Neural cell (in vitro differentiated cells): ENCODE data around the gene FAM234A. TPM values are rescaled to one million over a fixed set of nuclear protein-coding genes. Genes with fewer than 3 reads are reported as not detected.
"Not testable (repeated sequence)": the region's sequence is repeated elsewhere in the genome, so short reads cannot be mapped to it uniquely, and the experiment has no call there.

Experiments used
- H2AFZ ChIP-seq: fragments of 200-600, 300-800 bp; sonication (generic), shearing (Covaris generic); 2 replicates; pipeline ENCODE4 v1.6.0; 2014; ENCODE audit warnings: low read depth, mild to moderate bottlenecking, antibody characterized with exemption, low read length, moderate library complexity
- H3F3A ChIP-seq: fragments of 200-600 bp; shearing (Covaris generic); 2 replicates; pipeline ENCODE4 v1.6.1; 2016; ENCODE audit warnings: mild to moderate bottlenecking, moderate library complexity, mixed read lengths, antibody characterized with exemption, low read length; ENCODE audit not compliant: insufficient read depth, poor library complexity, severe bottlenecking
- H3K27ac ChIP-seq: fragments of 200-600, 300-800 bp; sonication (generic), shearing (Covaris generic); 2 replicates; pipeline ENCODE4 v1.5.1; 2014; ENCODE audit warnings: mild to moderate bottlenecking, low read length, moderate library complexity
- H3K27me3 ChIP-seq: fragments of 300-800, 200-600 bp; sonication (generic), shearing (Covaris generic); 2 replicates; pipeline ENCODE4 v1.6.0; 2014; ENCODE audit warnings: mild to moderate bottlenecking, low read depth, low read length, moderate library complexity; ENCODE audit not compliant: insufficient read depth
- H3K36me3 ChIP-seq: fragments of 300-800, 200-600 bp; sonication (generic), shearing (Covaris generic); 2 replicates; pipeline ENCODE4 v1.5.1; 2014; ENCODE audit warnings: mild to moderate bottlenecking, antibody characterized with exemption, low read length, moderate library complexity; ENCODE audit not compliant: insufficient read depth
- H3K4me2 ChIP-seq: fragments of 300-800, 200-600 bp; sonication (generic), shearing (Covaris generic); 2 replicates; pipeline ENCODE4 v1.6.0; 2014; ENCODE audit warnings: mild to moderate bottlenecking, low read length
- H3K4me3 ChIP-seq: fragments of 300-800, 200-600 bp; sonication (generic), shearing (Covaris generic); 2 replicates; pipeline ENCODE4 v1.5.1; 2014; ENCODE audit warnings: mild to moderate bottlenecking, low read length, moderate library complexity
- H3K79me2 ChIP-seq: fragments of 200-600 bp; shearing (Covaris generic); replicated peaks from 2 replicates; pipeline ENCODE4 v1.6.0; 2014; ENCODE audit warnings: mild to moderate bottlenecking, low read length, moderate library complexity; ENCODE audit not compliant: insufficient read depth
- H3K9ac ChIP-seq: fragments of 300-800, 200-600 bp; sonication (generic), shearing (Covaris generic); 2 replicates; pipeline ENCODE4 v1.6.1; 2016; ENCODE audit warnings: mild to moderate bottlenecking, low read length, mixed read lengths
- H3K9me2 ChIP-seq: fragments of 200-600 bp; shearing (Covaris generic); 2 replicates; pipeline ENCODE4 v1.6.1; 2016; ENCODE audit warnings: mild to moderate bottlenecking, low read length, mixed read lengths; ENCODE audit not compliant: insufficient read depth
- H3K9me3 ChIP-seq: fragments of 200-600, 300-800 bp; sonication (generic), shearing (Covaris generic); 2 replicates; pipeline ENCODE4 v1.6.1; 2016; ENCODE audit warnings: mild to moderate bottlenecking, mixed run types, low read length, moderate library complexity, mixed read lengths
- H4K20me1 ChIP-seq: fragments of 200-600 bp; shearing (Covaris generic); 2 replicates; pipeline ENCODE4 v1.6.1; 2016; ENCODE audit warnings: mild to moderate bottlenecking, mixed run types; ENCODE audit not compliant: insufficient read depth
- CTCF ChIP-seq: fragments of 450-650 bp; IDR thresholded peaks from 2 replicates; pipeline ENCODE4 v1.5.1; 2014; ENCODE audit warnings: antibody characterized with exemption, mild to moderate bottlenecking, moderate library complexity; ENCODE audit not compliant: poor library complexity, severe bottlenecking
- EP300 ChIP-seq: fragments of 450-650 bp; conservative IDR thresholded peaks from 2 replicates; pipeline ENCODE4 v1.6.1; 2014; ENCODE audit warnings: antibody characterized with exemption, mild to moderate bottlenecking, moderate library complexity; ENCODE audit not compliant: poor library complexity, severe bottlenecking
- EZH2 ChIP-seq: fragments of 200-600, 300-800 bp; shearing (Covaris generic), sonication (generic); IDR thresholded peaks from 2 replicates; pipeline ENCODE4 v1.6.1; 2014; ENCODE audit warnings: antibody characterized with exemption, low read length, borderline replicate concordance, mild to moderate bottlenecking; ENCODE audit not compliant: insufficient read depth, poor library complexity, severe bottlenecking
- MXI1 ChIP-seq: fragments of 450-650 bp; conservative IDR thresholded peaks from 2 replicates; pipeline ENCODE4 v1.6.1; 2014; ENCODE audit warnings: antibody characterized with exemption, mild to moderate bottlenecking; ENCODE audit not compliant: poor library complexity, severe bottlenecking
- POLR2AphosphoS5 ChIP-seq: IDR thresholded peaks from 2 replicates; pipeline ENCODE4 v1.6.1; 2012
- RAD21 ChIP-seq: fragments of 450-650 bp; conservative IDR thresholded peaks from 2 replicates; pipeline ENCODE4 v1.6.1; 2014; ENCODE audit warnings: antibody characterized with exemption, mild to moderate bottlenecking, moderate library complexity
- REST ChIP-seq: IDR thresholded peaks from 2 replicates; pipeline ENCODE4 v1.6.1; 2012; ENCODE audit warnings: borderline replicate concordance
- SMC3 ChIP-seq: fragments of 450-650 bp; conservative IDR thresholded peaks from 2 replicates; pipeline ENCODE4 v1.6.1; 2014; ENCODE audit warnings: antibody characterized with exemption, mild to moderate bottlenecking, moderate library complexity; ENCODE audit not compliant: poor library complexity
- TAF1 ChIP-seq: IDR thresholded peaks from 2 replicates; pipeline ENCODE4 v1.6.1; 2012; ENCODE audit warnings: low read depth
- polyA plus RNA-seq: library from polyadenylated mRNA; depleted of rRNA; stranded (reverse); fragments of >200 nt; gene quantifications from 2 replicates; pipeline ENCODE4 v1.2.3, GENCODE V29; 2014

The FAM234A gene
- polyA plus RNA-seq, 1 donor from 2014 or later: 29.9 TPM

- TF ChIP-seq SMC3: no peak
- no peak for TF ChIP-seq CTCF
- no peak for TF ChIP-seq MXI1
- no peak for TF ChIP-seq REST
- no peak for TF ChIP-seq EZH2
- TF ChIP-seq RAD21: no peak
- no peak for TF ChIP-seq POLR2AphosphoS5
- TF ChIP-seq EP300: no peak
- TF ChIP-seq TAF1: no peak
- no peaks in the 10 kb centered on the region for H3F3A ChIP-seq
- H3K9me2 ChIP-seq: no peaks in the 10 kb centered on the region
- H3K79me2 ChIP-seq: peaks cover 34% of the 10 kb centered on the region
- peak overlapping the region; percentile 97 for H3K27ac ChIP-seq
- H3K4me2 ChIP-seq: no peak overlapping the region
- no peaks in the 10 kb centered on the region for H3K36me3 ChIP-seq
- no peaks in the 10 kb centered on the region for H3K9me3 ChIP-seq
- H3K4me3 ChIP-seq: peak overlapping the region; percentile 96
- H3K9ac ChIP-seq: peak overlapping the region; percentile 97
- no peak overlapping the region for H2AFZ ChIP-seq
- H4K20me1 ChIP-seq: no peaks in the 10 kb centered on the region
- no peaks in the 10 kb centered on the region for H3K27me3 ChIP-seq
Observed at GRCh38 chr16:229731-230281, 4.8 kb upstream of the FAM234A start.

- H3K27ac ChIP-seq, H3K9ac ChIP-seq, H3K9me2 ChIP-seq, H2AFZ ChIP-seq, H3K4me2 ChIP-seq, H3K27me3 ChIP-seq, H3K4me3 ChIP-seq, H3K9me3 ChIP-seq, H3F3A ChIP-seq, H3K36me3 ChIP-seq, H4K20me1 ChIP-seq: not testable (repeated sequence)
- H3K79me2 ChIP-seq: peaks cover 31% of the 10 kb centered on the region
Observed at GRCh38 chr16:230351-230750, 4.3 kb upstream of the FAM234A start.

GRCh38 chr16:230949-231348 lies 3.7 kb upstream of the FAM234A start:
- H4K20me1 ChIP-seq: no peaks in the 10 kb centered on the region
- no peaks in the 10 kb centered on the region for H3K27me3 ChIP-seq
- H3K36me3 ChIP-seq: no peaks in the 10 kb centered on the region
- no peak overlapping the region for H3K27ac ChIP-seq
- H2AFZ ChIP-seq: no peak overlapping the region
- H3K79me2 ChIP-seq: peaks cover 27% of the 10 kb centered on the region
- no peaks in the 10 kb centered on the region for H3F3A ChIP-seq
- no peak overlapping the region for H3K9ac ChIP-seq
- no peaks in the 10 kb centered on the region for H3K9me3 ChIP-seq
- TF ChIP-seq CTCF: no peak
- no peak overlapping the region for H3K4me2 ChIP-seq
- H3K9me2 ChIP-seq: no peaks in the 10 kb centered on the region
- H3K4me3 ChIP-seq: no peak overlapping the region
